ENCODE data around the gene CAPZB.

Gene CAPZB

GRCh38 chr1:19343617-19344350 is 141.6 kb downstream of the CAPZB start:
- TF ChIP-seq EZH2phosphoT487 (IDR thresholded peaks at IDR 0.05; ENCODE audit: borderline replicate concordance) (no peak), CTCF (conservative IDR thresholded peaks at IDR 0.05; ENCODE audit: low read length) (no peak)
- Histone ChIP-seq H3K4me3 (ENCODE audit: low read length, poor library complexity, severe bottlenecking) (no peak overlapping the region), H3F3A (ENCODE audit: low read depth) (no peaks in the 10 kb centered on the region), H3K27me3 (ENCODE audit: insufficient read depth, low read length, poor library complexity, severe bottlenecking) (no peaks in the 10 kb centered on the region), H3K9me3 (ENCODE audit: insufficient read depth, low read depth, low read length) (no peaks in the 10 kb centered on the region), H3K4me1 (ENCODE audit: insufficient read depth, low read length, poor library complexity, severe bottlenecking) (no peaks in the 10 kb centered on the region), H4K20me1 (ENCODE audit: insufficient read depth, low read length, poor library complexity, severe bottlenecking) (no peaks in the 10 kb centered on the region), H3K4me2 (ENCODE audit: low read depth, low read length, poor library complexity, severe bottlenecking) (no peak overlapping the region), H2AFZ (ENCODE audit: low read length) (no peak overlapping the region), H3K79me2 (ENCODE audit: insufficient read depth, low read length) (no peaks in the 10 kb centered on the region), H3K9ac (ENCODE audit: low read depth, low read length, poor library complexity, severe bottlenecking) (no peak overlapping the region), H3K9me2 (replicated peaks; ENCODE audit: low read depth, low read length) (no peaks in the 10 kb centered on the region), H3K36me3 (ENCODE audit: insufficient read depth, low read length) (peaks cover 60% of the 10 kb centered on the region; the same call in 1 of the 2 replicates)

- TF ChIP-seq CTCF (conservative IDR thresholded peaks at IDR 0.05; ENCODE audit: low read length): no peak
- TF ChIP-seq EZH2phosphoT487 (IDR thresholded peaks at IDR 0.05; ENCODE audit: borderline replicate concordance): no peak
- no peaks in the 10 kb centered on the region for H3K79me2 ChIP-seq (ENCODE audit: insufficient read depth, low read length)
- no peaks in the 10 kb centered on the region for H3F3A ChIP-seq (ENCODE audit: low read depth)
- H3K36me3 ChIP-seq (ENCODE audit: insufficient read depth, low read length): peaks cover 60% of the 10 kb centered on the region; the same call in 1 of the 2 replicates
- H2AFZ ChIP-seq (ENCODE audit: low read length): no peak overlapping the region
- no peak overlapping the region for H3K4me3 ChIP-seq (ENCODE audit: low read length, poor library complexity, severe bottlenecking)
- no peaks in the 10 kb centered on the region for H4K20me1 ChIP-seq (ENCODE audit: insufficient read depth, low read length, poor library complexity, severe bottlenecking)
- no peaks in the 10 kb centered on the region for H3K27me3 ChIP-seq (ENCODE audit: insufficient read depth, low read length, poor library complexity, severe bottlenecking)
- H3K4me1 ChIP-seq (ENCODE audit: insufficient read depth, low read length, poor library complexity, severe bottlenecking): no peaks in the 10 kb centered on the region
- H3K9me2 ChIP-seq (replicated peaks; ENCODE audit: low read depth, low read length): no peaks in the 10 kb centered on the region
- no peaks in the 10 kb centered on the region for H3K9me3 ChIP-seq (ENCODE audit: insufficient read depth, low read depth, low read length)
- H3K4me2 ChIP-seq (ENCODE audit: low read depth, low read length, poor library complexity, severe bottlenecking): no peak overlapping the region
- H3K9ac ChIP-seq (ENCODE audit: low read depth, low read length, poor library complexity, severe bottlenecking): no peak overlapping the region
Measured at GRCh38 chr1:19342894-19343616, 142.3 kb downstream of the CAPZB start.

- Histone ChIP-seq H3K36me3 (ENCODE audit: insufficient read depth, low read length) (peaks cover 58% of the 10 kb centered on the region; the same call in 1 of the 2 replicates), H3K27me3 (ENCODE audit: insufficient read depth, low read length, poor library complexity, severe bottlenecking) (no peaks in the 10 kb centered on the region), H3K9me3 (ENCODE audit: insufficient read depth, low read depth, low read length) (no peaks in the 10 kb centered on the region), H3F3A (ENCODE audit: low read depth) (no peaks in the 10 kb centered on the region), H3K4me2 (ENCODE audit: low read depth, low read length, poor library complexity, severe bottlenecking) (no peak overlapping the region), H3K9ac (ENCODE audit: low read depth, low read length, poor library complexity, severe bottlenecking) (no peak overlapping the region), H3K9me2 (replicated peaks; ENCODE audit: low read depth, low read length) (no peaks in the 10 kb centered on the region), H3K4me1 (ENCODE audit: insufficient read depth, low read length, poor library complexity, severe bottlenecking) (no peaks in the 10 kb centered on the region), H4K20me1 (ENCODE audit: insufficient read depth, low read length, poor library complexity, severe bottlenecking) (no peaks in the 10 kb centered on the region), H2AFZ (ENCODE audit: low read length) (no peak overlapping the region), H3K4me3 (ENCODE audit: low read length, poor library complexity, severe bottlenecking) (no peak overlapping the region), H3K79me2 (ENCODE audit: insufficient read depth, low read length) (no peaks in the 10 kb centered on the region)
- TF ChIP-seq CTCF (conservative IDR thresholded peaks at IDR 0.05; ENCODE audit: low read length) (no peak), EZH2phosphoT487 (IDR thresholded peaks at IDR 0.05; ENCODE audit: borderline replicate concordance) (no peak)
Measured at GRCh38 chr1:19342062-19342750, 143.1 kb downstream of the CAPZB start.

Measured in Loucy (cell line).